ENCODE results near the gene CACNA1H.

Gene CACNA1H

GRCh38 chr16:1132431-1132830 is 20.5 kb upstream of the CACNA1H start:
- H3K27ac ChIP-seq = no peak overlapping the region
- TF ChIP-seq, protein P1, sequence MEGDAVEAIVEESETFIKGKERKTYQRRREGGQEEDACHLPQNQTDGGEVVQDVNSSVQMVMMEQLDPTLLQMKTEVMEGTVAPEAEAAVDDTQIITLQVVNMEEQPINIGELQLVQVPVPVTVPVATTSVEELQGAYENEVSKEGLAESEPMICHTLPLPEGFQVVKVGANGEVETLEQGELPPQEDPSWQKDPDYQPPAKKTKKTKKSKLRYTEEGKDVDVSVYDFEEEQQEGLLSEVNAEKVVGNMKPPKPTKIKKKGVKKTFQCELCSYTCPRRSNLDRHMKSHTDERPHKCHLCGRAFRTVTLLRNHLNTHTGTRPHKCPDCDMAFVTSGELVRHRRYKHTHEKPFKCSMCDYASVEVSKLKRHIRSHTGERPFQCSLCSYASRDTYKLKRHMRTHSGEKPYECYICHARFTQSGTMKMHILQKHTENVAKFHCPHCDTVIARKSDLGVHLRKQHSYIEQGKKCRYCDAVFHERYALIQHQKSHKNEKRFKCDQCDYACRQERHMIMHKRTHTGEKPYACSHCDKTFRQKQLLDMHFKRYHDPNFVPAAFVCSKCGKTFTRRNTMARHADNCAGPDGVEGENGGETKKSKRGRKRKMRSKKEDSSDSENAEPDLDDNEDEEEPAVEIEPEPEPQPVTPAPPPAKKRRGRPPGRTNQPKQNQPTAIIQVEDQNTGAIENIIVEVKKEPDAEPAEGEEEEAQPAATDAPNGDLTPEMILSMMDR (IDR thresholded peaks at IDR 0.05) = no peak
- no peak overlapping the region for H3K4me3 ChIP-seq
- no peak for DNase-seq (ENCODE audit: low spot score)

DNA sequence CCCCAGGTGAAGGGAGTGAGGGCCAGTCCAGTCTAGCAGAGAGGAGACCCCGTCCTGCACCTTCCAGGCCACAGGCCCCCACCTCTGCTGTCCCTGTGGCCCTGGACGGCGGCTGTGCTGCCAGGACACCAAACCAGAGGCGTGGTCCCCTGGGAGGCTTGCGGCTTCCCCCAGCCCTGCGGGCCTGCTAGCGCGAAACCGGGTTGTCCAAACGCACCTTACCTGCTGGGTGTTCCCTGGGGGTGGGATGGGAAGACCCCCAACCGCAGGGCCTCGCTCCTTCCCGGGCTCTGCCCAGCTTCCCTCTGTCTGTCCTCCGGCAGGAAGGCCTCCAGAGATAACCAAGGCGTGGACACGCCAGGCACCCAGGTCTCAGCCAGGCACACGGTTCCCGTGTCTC is 19.6 kb upstream of the CACNA1H start:
- TF ChIP-seq, protein P1 (IDR thresholded peaks at IDR 0.05) = no peak
- Histone ChIP-seq H3K27ac (no peak overlapping the region), H3K4me3 (no peak overlapping the region)
- DNase-seq (ENCODE audit: low spot score) = no peak

DNA sequence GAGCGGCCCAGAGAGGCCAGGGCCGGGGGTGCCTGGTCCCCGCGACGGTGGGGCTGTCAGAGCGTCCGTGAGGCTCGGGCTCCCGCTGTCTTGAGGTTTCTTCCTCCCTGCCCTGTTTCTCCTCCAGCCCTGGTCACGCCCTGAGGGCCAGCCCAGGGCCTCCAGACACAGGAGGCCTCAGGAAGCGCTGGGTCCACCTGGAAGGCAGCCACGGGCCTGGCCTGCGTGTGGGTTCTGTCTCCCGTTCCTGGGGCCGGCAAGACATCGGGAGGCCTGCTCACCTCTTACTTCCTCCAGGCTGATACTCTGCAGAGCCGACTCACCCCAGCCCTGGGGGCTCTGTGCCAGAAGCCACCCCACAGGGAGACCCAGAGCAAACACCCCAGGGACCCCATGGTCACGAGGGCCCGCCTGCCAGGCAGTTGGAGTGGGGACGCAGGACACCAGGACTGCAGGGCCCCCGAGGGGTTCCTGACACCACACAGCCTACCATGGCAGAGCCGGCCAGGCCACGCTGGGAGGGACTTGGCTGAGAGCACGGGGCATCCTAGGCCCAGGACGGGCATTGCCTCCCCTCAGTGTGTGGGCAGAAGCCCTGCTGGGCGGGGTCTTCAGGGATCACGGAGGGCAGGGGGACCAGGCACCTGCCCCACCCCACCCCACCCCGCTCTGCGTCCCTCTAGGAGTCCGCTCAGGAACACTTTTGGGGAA is 18.9 kb upstream of the CACNA1H start:
- no peak overlapping the region for H3K4me3 ChIP-seq
- TF ChIP-seq, protein P1 (IDR thresholded peaks at IDR 0.05) = no peak
- DNase-seq (ENCODE audit: low spot score) = no peak
- H3K27ac ChIP-seq = no peak overlapping the region

GRCh38 chr16:1134776-1135458 is 18.0 kb upstream of the CACNA1H start:
- Histone ChIP-seq H3K4me3 (no peak overlapping the region), H3K27ac (no peak overlapping the region)
- DNase-seq (ENCODE audit: low spot score) = no peak
- TF ChIP-seq, protein P1 (IDR thresholded peaks at IDR 0.05) = no peak

DNA sequence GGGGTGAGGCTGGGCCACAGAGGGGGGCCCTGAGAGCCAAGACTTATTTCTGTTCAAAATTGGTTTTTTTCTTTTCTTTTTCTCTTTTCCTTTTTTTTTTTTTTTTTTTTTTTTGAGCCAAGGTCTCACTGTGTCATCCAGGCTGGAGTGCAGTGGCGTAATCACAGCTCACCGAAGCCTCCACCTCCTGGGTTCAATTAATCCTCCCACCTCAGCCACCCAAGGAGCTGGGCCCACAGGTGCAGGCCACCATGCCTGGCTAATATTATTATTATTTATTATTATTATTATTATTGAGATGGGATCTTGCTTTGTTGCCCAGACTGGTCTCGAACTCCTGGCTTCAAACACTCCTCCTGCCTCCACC is 17.5 kb upstream of the CACNA1H start:
- DNase-seq (ENCODE audit: low spot score) = no peak
- H3K4me3 ChIP-seq = no peak overlapping the region
- H3K27ac ChIP-seq = no peak overlapping the region
- TF ChIP-seq, protein P1 (IDR thresholded peaks at IDR 0.05) = no peak

DNA sequence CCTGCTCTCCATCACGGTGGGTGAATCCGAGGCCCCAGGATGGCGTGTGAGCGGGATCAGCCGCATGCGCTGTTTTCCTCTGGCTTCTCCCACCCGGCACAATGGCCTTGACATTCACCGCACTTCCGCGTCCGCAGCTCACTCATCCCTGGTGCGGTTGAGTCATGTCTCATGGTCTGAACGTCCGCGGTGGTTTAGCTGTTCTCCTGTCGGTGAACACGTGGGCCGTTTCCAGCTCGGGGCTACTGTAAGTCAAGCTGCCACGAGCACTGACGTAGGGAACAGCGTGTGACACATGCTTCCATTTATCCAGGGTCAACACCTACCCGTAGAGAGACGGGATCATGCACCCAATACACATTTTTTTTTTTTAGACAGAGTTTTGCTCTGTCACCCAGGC is 15.3 kb upstream of the CACNA1H start:
- Histone ChIP-seq H3K27ac (no peak overlapping the region), H3K4me3 (no peak overlapping the region)
- TF ChIP-seq, protein P1 (IDR thresholded peaks at IDR 0.05) = no peak
- DNase-seq (ENCODE audit: low spot score) = no peak
